B cell (primary cell): ENCODE measurements around the gene DOCK4. TPM values are rescaled to one million over a fixed set of nuclear protein-coding genes. Genes with fewer than 3 reads are reported as not detected.

ENCODE experiments used
- ATAC-seq: fragments of 200-7000 bp; cut with Tn5 transposase; one replicate; pipeline ENCODE4 v1.10.0; 2021; ENCODE audit warnings: low read depth, mild to moderate bottlenecking, moderate number of reproducible peaks, moderate library complexity
- CTCF ChIA-PET: fragments of 350-600 bp; sonication (Branson Sonifier 250); formaldehyde crosslinking; loops from one replicate; lab custom pipeline; 2021; ENCODE audit warnings: antibody characterized with exemption, inconsistent platforms; lab: Charles Lee
- POLR2A ChIA-PET: fragments of 350-600 bp; sonication (Branson Sonifier 250); formaldehyde crosslinking; loops from one replicate; lab custom pipeline; 2021; ENCODE audit warnings: antibody characterized with exemption; lab: Charles Lee
- DNase-seq: peaks from one replicate; pipeline ENCODE4 v3.0.0; 2013
- H2AFZ ChIP-seq: 2 replicates; pipeline ENCODE4 v1.6.1; 2012; ENCODE audit warnings: mild to moderate bottlenecking, low read depth, low read length; ENCODE audit not compliant: insufficient read depth, poor library complexity, severe bottlenecking
- H3K27ac ChIP-seq, 2 donors: 1 replicate in 1 of 2; 2 replicates in 1 of 2; pipeline ENCODE4 v1.5.1; 2012 to 2013; ENCODE audit warnings: low read length in 2 of 2, mild to moderate bottlenecking in 2 of 2, moderate library complexity in 1 of 2
- H3K27me3 ChIP-seq, 4 experiments: fragments of 200-600 bp in 1 of 4; sonication (generic) in 1 of 4; replicated peaks in 1 of 4; 1 replicate in 2 of 4; 2 replicates in 2 of 4; pipeline versions ENCODE4 v1.6.1 to v1.7.0; 2013 to 2016; ENCODE audit warnings: low read length in 3 of 4, mild to moderate bottlenecking in 2 of 4, mixed read lengths in 1 of 4, moderate library complexity in 1 of 4; ENCODE audit not compliant: insufficient read depth in 4 of 4, control insufficient read depth in 3 of 4; ENCODE audit errors: control extremely low read depth in 1 of 4
- H3K36me3 ChIP-seq, 2 experiments: replicated peaks in 1 of 2; 1 replicate in 1 of 2; 2 replicates in 1 of 2; pipeline versions ENCODE4 v1.6.1 to v1.7.1; 2013; ENCODE audit warnings: low read length in 1 of 2; ENCODE audit not compliant: insufficient read depth in 2 of 2, control insufficient read depth in 1 of 2; ENCODE audit errors: control extremely low read depth in 1 of 2, extremely low read depth in 1 of 2
- H3K4me1 ChIP-seq, 2 donors: fragments of 200-600 bp in 1 of 2; sonication (generic) in 1 of 2; 1 replicate in 1 of 2; 2 replicates in 1 of 2; pipeline versions ENCODE4 v1.5.1 to v1.6.1; 2013 to 2017; ENCODE audit warnings: low read length in 2 of 2; ENCODE audit not compliant: control insufficient read depth in 2 of 2, insufficient read depth in 2 of 2
- H3K4me2 ChIP-seq: replicated peaks from 2 replicates; pipeline ENCODE3; 2012; ENCODE audit warnings: mild to moderate bottlenecking, low read depth, low read length; ENCODE audit not compliant: poor library complexity, severe bottlenecking
- H3K4me3 ChIP-seq, 5 experiments: fragments of 200-600 bp in 1 of 5; sonication (generic) in 1 of 5; 1 replicate in 3 of 5; 2 replicates in 2 of 5; pipeline versions ENCODE4 v1.5.1 to v1.7.0; 2011 to 2016; ENCODE audit warnings: low read length in 4 of 5, mild to moderate bottlenecking in 4 of 5, low read depth in 2 of 5, control low read depth in 1 of 5, moderate library complexity in 1 of 5; ENCODE audit not compliant: insufficient read depth in 1 of 5; ENCODE audit errors: control extremely low read depth in 1 of 5, extremely low read depth in 1 of 5
- H3K79me2 ChIP-seq: fragments of 200-600 bp; sonication (generic); one replicate; pipeline ENCODE4 v1.6.0; 2016; ENCODE audit warnings: low read length; ENCODE audit not compliant: control insufficient read depth, insufficient read depth
- H3K9ac ChIP-seq: fragments of 200-600 bp; sonication (generic); 2 replicates; pipeline ENCODE4 v1.6.1; 2017; ENCODE audit warnings: mild to moderate bottlenecking, low read length, moderate library complexity
- H3K9me3 ChIP-seq, 3 donors: one replicate each; pipeline versions ENCODE4 v1.6.1 to v1.7.1; 2013; ENCODE audit warnings: low read length in 2 of 3; ENCODE audit not compliant: control insufficient read depth in 2 of 3, insufficient read depth in 1 of 3; ENCODE audit errors: control extremely low read depth in 1 of 3
- H4K20me1 ChIP-seq: 2 replicates; pipeline ENCODE4 v1.6.0; 2012; ENCODE audit warnings: mild to moderate bottlenecking, low read length; ENCODE audit not compliant: insufficient read depth, control insufficient read depth, poor library complexity, severe bottlenecking
- H3K27ac Mint-ChIP-seq: one replicate; pipeline ENCODE4 v1.8.0; 2021; ENCODE audit warnings: mixed read lengths
- H3K27me3 Mint-ChIP-seq: one replicate; pipeline ENCODE4 v1.8.0; 2021; ENCODE audit warnings: mixed read lengths
- H3K4me1 Mint-ChIP-seq: one replicate; pipeline ENCODE4 v1.8.0; 2021; ENCODE audit warnings: mixed read lengths
- H3K4me3 Mint-ChIP-seq: one replicate; pipeline ENCODE4 v1.8.0; 2021; ENCODE audit warnings: mixed read lengths
- H3K9me3 Mint-ChIP-seq: one replicate; pipeline ENCODE4 v1.8.0; 2022; ENCODE audit warnings: mixed read lengths; ENCODE audit not compliant: insufficient read depth
- CTCF ChIP-seq: fragments of 200-600 bp; IDR thresholded peaks from one replicate; pipeline ENCODE4 v1.8.0; 2022; ENCODE audit warnings: antibody characterized with exemption, mild to moderate bottlenecking
- EZH2 ChIP-seq: IDR thresholded peaks from 2 replicates; pipeline ENCODE4 v1.6.1; 2012; ENCODE audit warnings: borderline replicate concordance, low read depth, mild to moderate bottlenecking, moderate library complexity, low read length; ENCODE audit not compliant: insufficient read depth, poor library complexity, severe bottlenecking
- WGBS: methylation state at CpG from one replicate; pipeline ENCODE4 v1.1.5; 2013; ENCODE audit warnings: missing lambda C conversion rate; ENCODE audit not compliant: insufficient coverage; 5-methylcytosine and 5-hydroxymethylcytosine counted together
- intact Hi-C: fragments of 100-400 bp; cut with micrococcal nuclease; formaldehyde crosslinking; loops from one replicate; pipeline ENCODE4 v1.10.0; 2022
- polyA plus RNA-seq: library from polyadenylated mRNA; depleted of rRNA; stranded (reverse); fragments of >200 nt; gene quantifications from 2 replicates; pipeline ENCODE4 v1.2.3, GENCODE V29; 2012
- total RNA-seq, 2 donors: library from RNA; stranded (reverse); fragments of 120-200 nt in 1 of 2; gene quantifications; 1 replicate in 1 of 2; 2 replicates in 1 of 2; pipeline versions ENCODE4 v1.2.3 to v1.2.4, GENCODE V29; 2013 to 2022

The DOCK4 gene
- total and polyA plus RNA-seq, 2 donors (not counting 1 experiment from before 2014, with no cell fraction given): 0.03 to 4.1 TPM

DNA sequence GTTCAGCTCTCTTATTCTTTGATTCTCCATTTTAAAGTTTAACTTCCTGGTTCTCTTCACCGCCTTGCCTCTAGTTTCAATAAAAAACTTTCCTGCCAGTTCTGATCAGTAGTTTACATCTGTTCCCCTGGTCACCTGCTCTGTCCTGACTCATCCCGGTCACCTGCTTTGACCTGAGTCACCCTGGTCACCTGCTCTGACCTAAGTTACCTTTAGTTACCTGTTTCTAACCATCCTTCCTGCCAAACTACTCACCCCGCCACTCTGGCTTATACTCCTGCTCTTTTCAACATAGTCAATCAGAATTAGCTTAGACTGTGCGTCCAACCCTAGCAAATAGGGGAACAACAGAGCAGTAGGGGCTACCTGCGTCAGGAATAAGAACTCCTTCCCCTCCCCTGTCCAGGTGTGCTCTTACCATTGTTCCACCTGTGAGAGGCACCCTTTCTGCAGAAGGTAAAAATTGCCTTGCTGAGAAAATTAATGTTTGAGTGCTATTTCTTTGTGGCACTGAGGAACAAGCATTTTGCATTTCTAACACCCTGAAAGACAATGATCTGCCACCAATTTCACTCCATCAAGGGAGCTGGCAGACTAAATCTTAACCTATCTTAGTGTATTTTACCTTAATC is 263.6 kb downstream of the DOCK4 start:
- H3K4me3 Mint-ChIP-seq: no peak overlapping the region
- intact Hi-C loops: no loop called here
- WGBS: 87% methylated on average over 4 of the region's 5 CpGs

DNA sequence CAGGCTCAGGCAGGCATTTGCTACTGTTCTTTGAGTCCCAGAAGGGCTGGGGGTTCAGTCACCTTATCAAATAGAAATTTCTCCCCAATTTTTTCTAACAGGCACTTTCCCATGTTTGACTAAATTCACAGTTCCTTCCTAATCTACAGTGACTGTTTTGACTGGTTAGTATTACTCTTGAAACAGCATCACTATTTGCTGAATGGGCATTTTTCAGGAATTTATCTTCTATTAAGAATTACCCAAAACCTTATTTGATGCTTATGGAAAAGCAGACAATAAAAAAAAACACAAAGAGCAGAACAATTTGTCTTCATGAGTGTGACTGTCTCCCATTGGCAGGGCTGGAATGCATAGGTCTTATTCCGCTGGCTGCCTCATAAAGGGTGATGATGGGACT is 269.0 kb downstream of the DOCK4 start:
- Histone ChIP-seq H4K20me1 (no peaks in the 10 kb centered on the region), H2AFZ (no peak overlapping the region), H3K4me1 (no peaks in the 10 kb centered on the region), H3K36me3 (no peaks in the 10 kb centered on the region), H3K27ac (no peak overlapping the region), H3K4me2 (no peak overlapping the region), H3K9ac (no peak overlapping the region), H3K27me3 (no peaks in the 10 kb centered on the region), H3K9me3 (peaks cover 0 to 7% (median 5%) of the 10 kb centered on the region in 3 donors), H3K4me3 (no peak overlapping the region), H3K79me2 (no peaks in the 10 kb centered on the region)
- Mint-ChIP-seq H3K27me3 (no peaks in the 10 kb centered on the region), H3K9me3 (peaks cover under 1% of the 10 kb centered on the region), H3K27ac (no peak overlapping the region), H3K4me3 (no peak overlapping the region), H3K4me1 (no peaks in the 10 kb centered on the region)
- no CpG with 5 or more reads among the region's 1 CpG for WGBS
- CTCF ChIA-PET: no interaction called here
- POLR2A ChIA-PET: no interaction called here
- intact Hi-C loops: no loop called here
- DNase-seq (no peak), ATAC-seq (no peak)
- no peak for TF ChIP-seq CTCF

More for the DNA sequence above, 263.6 kb downstream of the DOCK4 start:
- Histone ChIP-seq H3K36me3 (no peaks in the 10 kb centered on the region), H3K4me3 (no peak overlapping the region), H3K79me2 (no peaks in the 10 kb centered on the region), H3K9ac (no peak overlapping the region), H3K4me2 (no peak overlapping the region), H4K20me1 (no peaks in the 10 kb centered on the region), H3K27me3 (no peaks in the 10 kb centered on the region), H3K27ac (no peak overlapping the region), H3K9me3 (peaks cover 4 to 16% (median 15%) of the 10 kb centered on the region in 3 donors), H2AFZ (no peak overlapping the region), H3K4me1 (no peaks in the 10 kb centered on the region)
- DNase-seq (no peak), ATAC-seq (no peak)
- peaks cover 10% of the 10 kb centered on the region for H3K9me3 Mint-ChIP-seq
- POLR2A ChIA-PET: no interaction called here
- CTCF ChIA-PET: no interaction called here
- H3K27ac Mint-ChIP-seq: no peak overlapping the region
- H3K4me1 Mint-ChIP-seq: no peaks in the 10 kb centered on the region
- TF ChIP-seq CTCF: no peak
- no peak for TF ChIP-seq EZH2
- no peaks in the 10 kb centered on the region for H3K27me3 Mint-ChIP-seq
